Islet precursor cell (in vitro differentiated cells): ENCODE data around the gene GAP43.

Experiments
- DNase-seq: peaks from one replicate; pipeline ENCODE4 v3.0.0-alpha.2; 2018

GAP43 gene

DNA sequence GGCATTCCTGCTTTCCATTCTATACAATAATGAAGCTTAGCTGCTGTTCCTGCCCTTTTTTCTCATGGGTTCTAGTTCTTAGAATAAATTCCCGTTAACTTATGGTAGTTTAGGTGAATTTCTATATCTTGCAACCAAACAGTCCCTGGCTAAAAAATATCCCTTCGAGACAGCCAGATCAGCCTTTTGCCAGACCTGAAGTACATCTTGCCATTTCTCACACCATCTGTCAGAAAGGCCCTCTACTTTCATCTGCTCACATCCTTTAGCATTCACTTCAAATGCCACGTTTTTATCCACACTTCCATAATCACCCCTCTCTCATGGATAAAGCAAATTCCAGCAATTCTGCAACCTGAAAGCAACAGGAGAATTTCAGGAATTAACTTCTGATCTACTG is 145.4 kb downstream of the GAP43 start:
- no peak for DNase-seq
